GM12878 (cell line): Measurements from ENCODE around the gene TIMP3. TPM values are rescaled to one million over a fixed set of nuclear protein-coding genes. Genes with fewer than 3 reads are reported as not detected.

Experiments
- ATAC-seq: fragments of 200-7000 bp; cut with Tn5 transposase; 3 replicates; pipeline ENCODE4 v1.9.1; 2020; ENCODE audit warnings: mild to moderate bottlenecking, moderate library complexity
- BruUV-seq: library from RNA; stranded (reverse); fragments of 400-500 nt; replicated peaks from 2 replicates; lab custom pipeline; 2021; lab: Mats Ljungman, UMichigan
- CTCF ChIA-PET: fragments of 300-600 bp; sonication (Branson Sonifier 250); formaldehyde crosslinking; extraction: SDS; loops from one replicate; lab custom pipeline; 2021; ENCODE audit warnings: inconsistent platforms; lab: Yijun Ruan, JAX
- POLR2A ChIA-PET: fragments of 350-600 bp; formaldehyde crosslinking; extraction: SDS; loops from one replicate; lab custom pipeline; 2021; ENCODE audit warnings: inconsistent platforms; lab: Charles Lee
- RAD21 ChIA-PET: fragments of 300-600 bp; sonication (Branson Sonifier 250); formaldehyde crosslinking; loops from one replicate; lab custom pipeline; 2023; ENCODE audit warnings: antibody characterized with exemption; ENCODE audit not compliant: unreplicated experiment; lab: Charles Lee
- SMC1A ChIA-PET: fragments of 300-600 bp; sonication (Branson Sonifier 250); formaldehyde crosslinking; loops from one replicate; lab custom pipeline; 2023; ENCODE audit not compliant: unreplicated experiment, uncharacterized antibody; lab: Charles Lee
- DNase-seq: peaks from one replicate; pipeline ENCODE4 v3.0.0-alpha.2; 2011; ENCODE audit warnings: low read depth, low spot score
- FAIRE-seq: peaks from 3 replicates; lab custom pipeline; 2011; peaks lifted over from hg19 to GRCh38; lab: Jason Lieb, UNC
- H2AFZ ChIP-seq: 2 replicates; pipeline ENCODE4 v1.6.0; 2011; ENCODE audit warnings: low read depth, low read length, control low read depth; ENCODE audit not compliant: control insufficient read depth
- H3K27ac ChIP-seq: 2 replicates; pipeline ENCODE4 v1.5.1; 2011; ENCODE audit warnings: control low read depth; ENCODE audit not compliant: control insufficient read depth, insufficient read depth
- H3K27me3 ChIP-seq, 2 experiments: replicated peaks in 1 of 2; 2 replicates each; pipeline versions ENCODE4 v1.6.0 to v1.6.1; 2011; ENCODE audit warnings: low read length in 1 of 2; ENCODE audit not compliant: control insufficient read depth in 2 of 2, insufficient read depth in 2 of 2
- H3K36me3 ChIP-seq, 2 experiments: 2 replicates each; pipeline ENCODE4 v1.5.1; 2011; ENCODE audit warnings: low read length in 1 of 2; ENCODE audit not compliant: control insufficient read depth in 2 of 2, insufficient read depth in 2 of 2
- H3K4me1 ChIP-seq: 2 replicates; pipeline ENCODE4 v1.6.1; 2011; ENCODE audit warnings: mild to moderate bottlenecking, low read length, moderate library complexity, mixed read lengths; ENCODE audit not compliant: control insufficient read depth, insufficient read depth
- H3K4me2 ChIP-seq: 2 replicates; pipeline ENCODE4 v1.6.0; 2011; ENCODE audit warnings: control low read depth; ENCODE audit not compliant: control insufficient read depth, insufficient read depth
- H3K4me3 ChIP-seq: fragments of 200-600 bp; sonication (generic); 2 replicates; pipeline ENCODE4 v1.5.1; 2016
- H3K79me2 ChIP-seq: 2 replicates; pipeline ENCODE4 v1.6.0; 2011; ENCODE audit warnings: low read length; ENCODE audit not compliant: control insufficient read depth, insufficient read depth
- H3K9ac ChIP-seq: 2 replicates; pipeline ENCODE4 v1.8.0; 2011; ENCODE audit warnings: low read length, control low read depth, mixed read lengths; ENCODE audit not compliant: control insufficient read depth, insufficient read depth
- H3K9me3 ChIP-seq: replicated peaks from 3 replicates; pipeline ENCODE4 v1.5.1; 2011; ENCODE audit warnings: mild to moderate bottlenecking, low read length; ENCODE audit not compliant: control insufficient read depth, insufficient read depth
- H4K20me1 ChIP-seq: 2 replicates; pipeline ENCODE4 v1.6.0; 2011; ENCODE audit not compliant: control insufficient read depth, insufficient read depth
- CHD4 ChIP-seq: fragments of 200-600 bp; sonication (generic); IDR thresholded peaks from 2 replicates; pipeline ENCODE4 v1.6.1; 2016; ENCODE audit warnings: mild to moderate bottlenecking
- CREM ChIP-seq: IDR thresholded peaks from 2 replicates; pipeline ENCODE4 v1.6.1; 2014; ENCODE audit warnings: antibody characterized with exemption, low read depth
- CUX1 ChIP-seq: IDR thresholded peaks from 2 replicates; pipeline ENCODE4 v1.6.1; 2012; ENCODE audit warnings: improper control_type of control experiment, low read depth, low read length; ENCODE audit not compliant: insufficient replicate concordance
- JUND ChIP-seq: IDR thresholded peaks from 2 replicates; pipeline ENCODE4 v1.6.1; 2012; ENCODE audit warnings: low read depth, mild to moderate bottlenecking, low read length, improper control_type of control experiment, moderate library complexity
- KDM1A ChIP-seq: fragments of 200-600 bp; sonication (generic); IDR thresholded peaks from 2 replicates; pipeline ENCODE4 v1.6.1; 2016; ENCODE audit warnings: borderline replicate concordance
- MYC ChIP-seq: IDR thresholded peaks from 2 replicates; pipeline ENCODE4 v1.6.1; 2011; ENCODE audit warnings: mild to moderate bottlenecking, low read length, moderate library complexity, inconsistent platforms; ENCODE audit not compliant: insufficient read depth, insufficient replicate concordance, insufficient read length, severe bottlenecking
- PML ChIP-seq: IDR thresholded peaks from 2 replicates; pipeline ENCODE4 v1.6.1; 2012; ENCODE audit warnings: low read length, inconsistent platforms
- REST ChIP-seq: IDR thresholded peaks from 2 replicates; pipeline ENCODE4 v1.6.1; 2012; ENCODE audit warnings: mild to moderate bottlenecking, low read depth, low read length
- SREBF2 ChIP-seq: IDR thresholded peaks from 2 replicates; pipeline ENCODE4 v1.6.1; 2012; ENCODE audit warnings: mild to moderate bottlenecking, low read length
- STAT1 ChIP-seq: fragments of 450-650 bp; conservative IDR thresholded peaks from 2 replicates; pipeline ENCODE4 v1.6.1; 2014; ENCODE audit warnings: antibody characterized with exemption, mild to moderate bottlenecking
- SUPT20H ChIP-seq: IDR thresholded peaks from 2 replicates; pipeline ENCODE4 v1.6.1; 2011; ENCODE audit warnings: low read depth, mild to moderate bottlenecking, low read length, moderate library complexity, borderline replicate concordance; ENCODE audit not compliant: control insufficient read depth
- TARDBP ChIP-seq: IDR thresholded peaks from 2 replicates; pipeline ENCODE4 v1.6.1; 2016; ENCODE audit warnings: borderline replicate concordance
- ZBTB4 ChIP-seq: fragments of 450-650 bp; formaldehyde crosslinking; IDR thresholded peaks from 2 replicates; pipeline ENCODE4 v1.4.0; 2022; ENCODE audit warnings: mild to moderate bottlenecking, moderate library complexity
- ZNF24 ChIP-seq: fragments of 450-650 bp; IDR thresholded peaks from 2 replicates; pipeline ENCODE4 v1.6.1; 2017; ENCODE audit warnings: antibody characterized with exemption, mild to moderate bottlenecking
- WGBS: methylation state at CpG from one replicate; pipeline ENCODE4 v1.1.6; 2016; ENCODE audit warnings: low lambda C conversion rate; ENCODE audit not compliant: insufficient replicate concordance, insufficient coverage; ENCODE audit errors: missing lambda C conversion rate; 5-methylcytosine and 5-hydroxymethylcytosine counted together
- in situ Hi-C: fragments of 300-500 bp; cut with MboI; formaldehyde crosslinking; loops from 9 replicates; pipeline ENCODE4 v1.14.3; 2018; ENCODE audit warnings: mixed read lengths
- intact Hi-C: fragments of 100-400 bp; cut with micrococcal nuclease; formaldehyde crosslinking; loops from one replicate; pipeline ENCODE4 v1.14.2; 2022; ENCODE audit not compliant: unreplicated experiment
- polyA plus RNA-seq, 11 experiments: library from polyadenylated mRNA; depleted of rRNA in 4 of 11; unstranded in 6 of 11; stranded (reverse) in 5 of 11; fragments of >200 nt; fragmentation: Nextera tagmentation in 4 of 11; fragmentation: Illumina TruSeq in 1 of 11; extraction: Ambion mirVana in 4 of 11; extraction: Trizol in 1 of 11; gene quantifications; 1 replicate in 1 of 11; 2 replicates in 10 of 11; pipeline versions ENCODE4 v1.2.1 to v1.2.3, GENCODE V29; 2011 to 2016; ENCODE audit warnings: inconsistent platforms in 2 of 11, missing spikeins in 2 of 11, low read depth in 1 of 11
- total RNA-seq, 4 experiments: library from RNA; depleted of rRNA in 3 of 4; stranded (reverse); fragments of >200 nt in 3 of 4; fragmentation: Illumina TruSeq in 1 of 4; extraction: Trizol in 1 of 4; gene quantifications; 2 replicates each; pipeline versions ENCODE4 v1.2.1 to v1.2.3, GENCODE V29; 2013 to 2021

The TIMP3 gene
- total and polyA plus RNA-seq, 10 of the 15 experiments (the other 5 are each of a cell fraction or from before 2014, with no cell fraction given): 0.01 to 0.74 (median 0.27) TPM; not detected in 5

DNA sequence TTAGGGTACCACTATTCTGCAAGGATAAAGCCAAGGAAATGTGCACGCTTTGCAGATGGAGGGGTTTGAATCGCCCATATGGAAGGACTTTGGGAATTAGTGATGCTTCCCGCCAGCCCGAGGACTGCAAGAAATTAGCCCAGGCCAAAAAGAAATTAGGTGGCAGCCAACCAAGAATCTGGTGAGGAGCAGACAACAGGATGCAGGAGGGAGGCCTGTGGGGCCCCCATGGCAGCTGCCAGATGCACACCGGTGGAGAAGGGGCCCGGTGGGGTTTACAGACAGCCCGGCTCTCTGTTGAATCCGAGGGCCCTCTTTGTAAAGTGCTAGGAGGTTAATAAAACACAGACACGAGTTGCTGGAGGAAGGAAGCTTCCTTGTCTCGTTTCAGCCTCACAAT is 73.5 kb downstream of the TIMP3 start:
- Histone ChIP-seq H4K20me1 (no peaks in the 10 kb centered on the region), H3K79me2 (no peaks in the 10 kb centered on the region), H3K27ac (no peak overlapping the region), H3K4me1 (no peaks in the 10 kb centered on the region), H3K9me3 (no peaks in the 10 kb centered on the region), H3K27me3 (no peaks in the 10 kb centered on the region; a peak in 2 of 4 replicates), H3K4me3 (no peak overlapping the region), H3K4me2 (no peak overlapping the region), H3K36me3 (no peaks in the 10 kb centered on the region), H2AFZ (no peak overlapping the region), H3K9ac (no peak overlapping the region)
- SMC1A ChIA-PET: no interaction called here
- in situ Hi-C loops: no loop called here
- CTCF ChIA-PET: no interaction called here
- RAD21 ChIA-PET: no interaction called here
- FAIRE-seq: no peak
- WGBS: 15% methylated on average over 10 of the region's 10 CpGs
- intact Hi-C loops: no loop called here
- BruUV-seq: no TSS peak
- ATAC-seq: no peak
- POLR2A ChIA-PET: no interaction called here
- no peak for DNase-seq
- TF ChIP-seq SREBF2 (no peak), JUND (no peak), MYC (no peak), ZNF24 (no peak), PML (no peak), SUPT20H (no peak), CREM (no peak), CHD4 (no peak), CUX1 (no peak), STAT1 (no peak), KDM1A (no peak), TARDBP (no peak), REST (no peak), ZBTB4 (CRISPR knock-in tag) (no peak)
